HCT116 (cell line): ENCODE results near the gene FARP1.

Experiments
- ATF3 ChIP-seq: IDR thresholded peaks from 2 replicates; pipeline ENCODE4 v1.6.1; 2012
- EZH2 ChIP-seq: fragments of 200-600 bp; sonication (generic); IDR thresholded peaks from 2 replicates; pipeline ENCODE4 v1.6.1; 2017; ENCODE audit warnings: antibody characterized with exemption, mixed run types
- JUND ChIP-seq: IDR thresholded peaks from 2 replicates; pipeline ENCODE4 v1.6.1; 2012
- MAX ChIP-seq: IDR thresholded peaks from 2 replicates; pipeline ENCODE4 v1.6.1; 2012
- POLR2AphosphoS5 ChIP-seq: IDR thresholded peaks from 2 replicates; pipeline ENCODE4 v1.6.1; 2011; ENCODE audit warnings: mild to moderate bottlenecking, low read depth, low read length, moderate library complexity
- REST ChIP-seq: IDR thresholded peaks from 2 replicates; pipeline ENCODE4 v1.6.1; 2012; ENCODE audit warnings: low read depth
- SRF ChIP-seq: IDR thresholded peaks from 2 replicates; pipeline ENCODE4 v1.6.1; 2012; ENCODE audit warnings: low read depth
- TCF7L2 ChIP-seq: IDR thresholded peaks from 2 replicates; pipeline ENCODE4 v1.7.0; 2011; ENCODE audit warnings: borderline replicate concordance, inconsistent platforms; ENCODE audit not compliant: insufficient read depth, insufficient read length; ENCODE audit errors: extremely low read depth

GRCh38 chr13:98394820-98395510 lies 252.1 kb downstream of the FARP1 start:
- TF ChIP-seq EZH2: no peak
- no peak for TF ChIP-seq JUND
- no peak for TF ChIP-seq REST
- no peak for TF ChIP-seq POLR2AphosphoS5
- TF ChIP-seq MAX: no peak
- no peak for TF ChIP-seq SRF
- no peak for TF ChIP-seq ATF3
- no peak for TF ChIP-seq TCF7L2
